ENCODE results near the gene ZNF799.

ZNF799 gene

DNA sequence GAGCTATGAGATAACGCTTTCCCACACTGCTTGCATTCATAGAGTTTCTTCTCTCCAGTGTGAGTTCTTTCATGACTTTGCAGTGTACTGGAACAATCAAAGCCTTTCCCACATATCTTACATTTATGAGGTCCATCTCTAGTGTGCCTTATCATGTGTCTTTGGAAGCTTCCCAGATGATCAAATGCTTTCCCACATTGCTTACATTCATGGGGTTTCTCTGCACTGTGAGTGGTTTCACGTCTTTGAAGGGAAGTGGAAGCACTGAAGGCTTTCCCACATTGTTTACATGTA is 20.7 kb downstream of the ZNF799 start:
- Histone ChIP-seq H3F3A (ENCODE audit: control insufficient read depth, insufficient read depth) (no peaks in the 10 kb centered on the region), H3K9me3 (ENCODE audit: control insufficient read depth, insufficient read depth, low read length) (peaks cover 24% of the 10 kb centered on the region), H3K4me2 (ENCODE audit: low read length) (no peak overlapping the region), H4K20me1 (ENCODE audit: control insufficient read depth, insufficient read depth, low read depth, low read length) (no peaks in the 10 kb centered on the region), H3K9me2 (replicated peaks; ENCODE audit: control insufficient read depth, low read length) (no peaks in the 10 kb centered on the region), H3K4me3 (ENCODE audit: low read length) (no peak overlapping the region), H3K27ac (ENCODE audit: low read depth, low read length) (no peak overlapping the region), H3K79me2 (ENCODE audit: control insufficient read depth, low read length) (no peaks in the 10 kb centered on the region), H3K4me1 (ENCODE audit: control insufficient read depth, low read length) (no peaks in the 10 kb centered on the region), H3K36me3 (ENCODE audit: control insufficient read depth, low read length) (peaks cover 12% of the 10 kb centered on the region; the same call in 1 of the 2 replicates), H3K27me3 (ENCODE audit: control insufficient read depth, low read length) (no peaks in the 10 kb centered on the region)
- no peak for TF ChIP-seq EZH2phosphoT487 (IDR thresholded peaks at IDR 0.05; ENCODE audit: borderline replicate concordance, low read length)
- TF ChIP-seq, protein P1, sequence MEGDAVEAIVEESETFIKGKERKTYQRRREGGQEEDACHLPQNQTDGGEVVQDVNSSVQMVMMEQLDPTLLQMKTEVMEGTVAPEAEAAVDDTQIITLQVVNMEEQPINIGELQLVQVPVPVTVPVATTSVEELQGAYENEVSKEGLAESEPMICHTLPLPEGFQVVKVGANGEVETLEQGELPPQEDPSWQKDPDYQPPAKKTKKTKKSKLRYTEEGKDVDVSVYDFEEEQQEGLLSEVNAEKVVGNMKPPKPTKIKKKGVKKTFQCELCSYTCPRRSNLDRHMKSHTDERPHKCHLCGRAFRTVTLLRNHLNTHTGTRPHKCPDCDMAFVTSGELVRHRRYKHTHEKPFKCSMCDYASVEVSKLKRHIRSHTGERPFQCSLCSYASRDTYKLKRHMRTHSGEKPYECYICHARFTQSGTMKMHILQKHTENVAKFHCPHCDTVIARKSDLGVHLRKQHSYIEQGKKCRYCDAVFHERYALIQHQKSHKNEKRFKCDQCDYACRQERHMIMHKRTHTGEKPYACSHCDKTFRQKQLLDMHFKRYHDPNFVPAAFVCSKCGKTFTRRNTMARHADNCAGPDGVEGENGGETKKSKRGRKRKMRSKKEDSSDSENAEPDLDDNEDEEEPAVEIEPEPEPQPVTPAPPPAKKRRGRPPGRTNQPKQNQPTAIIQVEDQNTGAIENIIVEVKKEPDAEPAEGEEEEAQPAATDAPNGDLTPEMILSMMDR (IDR thresholded peaks at IDR 0.05; ENCODE audit: low read depth, low read length, poor library complexity, severe bottlenecking) = no peak

DNA sequence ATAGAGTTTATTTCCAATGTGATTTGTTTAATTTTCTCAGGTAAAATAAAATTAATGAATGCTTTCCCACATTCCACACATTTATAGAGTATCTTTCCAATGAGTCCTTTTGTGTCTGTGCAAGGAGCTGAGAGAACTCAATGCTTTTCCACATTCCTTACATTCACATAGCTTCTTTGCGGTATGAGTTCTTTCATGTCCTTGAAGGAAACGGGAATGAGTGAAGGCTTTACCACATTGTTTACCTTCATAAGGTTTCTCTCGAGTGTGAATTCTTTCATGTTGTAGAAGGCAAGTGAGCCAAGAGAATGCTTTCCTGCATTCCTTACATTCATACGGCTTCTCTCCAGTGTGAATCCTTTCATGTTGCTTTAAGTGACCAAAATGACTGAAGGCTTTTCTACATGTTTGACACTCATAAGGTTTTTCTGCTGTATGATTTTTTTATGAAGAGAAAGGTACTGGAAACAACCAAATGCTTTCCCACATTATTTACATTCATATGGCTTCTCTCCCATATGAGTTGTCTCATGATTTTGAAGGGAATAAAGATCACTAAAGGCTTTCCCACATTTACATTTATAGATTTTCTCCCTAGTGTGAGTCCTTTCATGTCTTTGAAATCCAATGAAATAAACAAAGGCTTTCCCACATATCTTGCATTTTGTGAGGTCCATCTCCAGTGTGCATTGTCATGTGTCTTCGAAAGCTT is 21.2 kb downstream of the ZNF799 start:
- no peaks in the 10 kb centered on the region for H3K4me1 ChIP-seq (ENCODE audit: control insufficient read depth, low read length)
- H3K4me2 ChIP-seq (ENCODE audit: low read length) = no peak overlapping the region
- peaks cover 24% of the 10 kb centered on the region for H3K9me3 ChIP-seq (ENCODE audit: control insufficient read depth, insufficient read depth, low read length)
- no peaks in the 10 kb centered on the region for H4K20me1 ChIP-seq (ENCODE audit: control insufficient read depth, insufficient read depth, low read depth, low read length)
- no peak overlapping the region for H3K4me3 ChIP-seq (ENCODE audit: low read length)
- H3K27me3 ChIP-seq (ENCODE audit: control insufficient read depth, low read length) = no peaks in the 10 kb centered on the region
- H3F3A ChIP-seq (ENCODE audit: control insufficient read depth, insufficient read depth) = no peaks in the 10 kb centered on the region
- peaks cover 12% of the 10 kb centered on the region; the same call in 1 of the 2 replicates for H3K36me3 ChIP-seq (ENCODE audit: control insufficient read depth, low read length)
- H3K27ac ChIP-seq (ENCODE audit: low read depth, low read length) = no peak overlapping the region
- no peaks in the 10 kb centered on the region for H3K79me2 ChIP-seq (ENCODE audit: control insufficient read depth, low read length)
- no peaks in the 10 kb centered on the region for H3K9me2 ChIP-seq (replicated peaks; ENCODE audit: control insufficient read depth, low read length)
- no peak for TF ChIP-seq EZH2phosphoT487 (IDR thresholded peaks at IDR 0.05; ENCODE audit: borderline replicate concordance, low read length)
- TF ChIP-seq, protein P1 (IDR thresholded peaks at IDR 0.05; ENCODE audit: low read depth, low read length, poor library complexity, severe bottlenecking) = no peak

DNA sequence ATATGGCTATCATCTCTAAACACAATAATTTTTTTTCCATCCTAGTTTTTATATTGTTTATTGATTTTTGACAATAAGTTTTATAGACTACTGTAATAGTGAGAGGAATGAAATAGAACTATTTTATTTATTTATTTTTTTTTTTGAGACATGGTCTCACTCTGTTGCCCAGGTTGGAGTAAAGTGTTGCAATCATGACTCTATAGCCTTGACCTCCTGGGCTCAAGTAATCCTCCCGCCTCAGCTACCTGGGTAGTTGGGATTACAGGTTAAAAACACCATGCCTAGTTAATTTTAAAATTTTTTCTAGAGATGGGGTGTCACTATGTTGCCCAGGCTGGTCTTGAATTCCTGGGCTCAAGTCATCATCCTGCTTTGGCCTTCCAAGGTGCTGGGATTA is 27.0 kb downstream of the ZNF799 start:
- TF ChIP-seq, protein P1 (IDR thresholded peaks at IDR 0.05; ENCODE audit: low read depth, low read length, poor library complexity, severe bottlenecking) = no peak
- no peak for TF ChIP-seq EZH2phosphoT487 (IDR thresholded peaks at IDR 0.05; ENCODE audit: borderline replicate concordance, low read length)
- Histone ChIP-seq H3K27me3 (ENCODE audit: control insufficient read depth, low read length) (no peaks in the 10 kb centered on the region), H3K4me3 (ENCODE audit: low read length) (no peak overlapping the region), H3K79me2 (ENCODE audit: control insufficient read depth, low read length) (no peaks in the 10 kb centered on the region), H4K20me1 (ENCODE audit: control insufficient read depth, insufficient read depth, low read depth, low read length) (no peaks in the 10 kb centered on the region), H3K27ac (ENCODE audit: low read depth, low read length) (no peak overlapping the region), H3K36me3 (ENCODE audit: control insufficient read depth, low read length) (no peaks in the 10 kb centered on the region), H3F3A (ENCODE audit: control insufficient read depth, insufficient read depth) (no peaks in the 10 kb centered on the region), H3K4me1 (ENCODE audit: control insufficient read depth, low read length) (no peaks in the 10 kb centered on the region), H3K4me2 (ENCODE audit: low read length) (no peak overlapping the region), H3K9me2 (replicated peaks; ENCODE audit: control insufficient read depth, low read length) (no peaks in the 10 kb centered on the region), H3K9me3 (ENCODE audit: control insufficient read depth, insufficient read depth, low read length) (peaks cover 12% of the 10 kb centered on the region; the same call in 1 of the 2 replicates)
